Heart right ventricle (tissue), 16 donors: ENCODE measurements around the gene POLR2I. TPM values are rescaled to one million over a fixed set of nuclear protein-coding genes. Genes with fewer than 3 reads are reported as not detected.
A peak's percentile ranks its signal among the peaks of the same experiment; 100 is the strongest.

Experiments used
- ATAC-seq, 8 donors: fragments of 200-7000 bp; cut with Tn5 transposase; one replicate each; pipeline ENCODE4 v1.9.1; 2020; ENCODE audit warnings: mild to moderate bottlenecking in 8 of 8, moderate library complexity in 8 of 8, moderate number of reproducible peaks in 1 of 8
- DNase-seq, 2 donors: peaks; one replicate each; pipeline ENCODE4 v3.0.0-alpha.2; 2020
- H3K27ac ChIP-seq, 10 donors: fragments of 200-600 bp; sonication (generic) in 2 of 10; one replicate each; pipeline versions ENCODE4 v1.5.0 to v1.8.0; 2020 to 2022; ENCODE audit warnings: mild to moderate bottlenecking in 3 of 10
- H3K27me3 ChIP-seq, 7 donors: fragments of 200-600 bp; one replicate each; pipeline ENCODE4 v1.8.0; 2021 to 2022; ENCODE audit warnings: mild to moderate bottlenecking in 2 of 7
- H3K36me3 ChIP-seq, 9 donors: fragments of 200-600 bp; sonication (generic) in 1 of 9; one replicate each; pipeline versions ENCODE4 v1.5.0 to v1.8.0; 2020 to 2022; ENCODE audit warnings: mild to moderate bottlenecking in 2 of 9
- H3K4me1 ChIP-seq, 9 donors: fragments of 200-600 bp; sonication (generic) in 1 of 9; one replicate each; pipeline versions ENCODE4 v1.5.0 to v1.8.0; 2020 to 2022; ENCODE audit warnings: mild to moderate bottlenecking in 4 of 9
- H3K4me3 ChIP-seq, 10 donors: fragments of 200-600 bp; sonication (generic) in 2 of 10; one replicate each; pipeline versions ENCODE4 v1.5.0 to v1.8.0; 2020 to 2022; ENCODE audit warnings: mild to moderate bottlenecking in 7 of 10, moderate library complexity in 2 of 10
- H3K9me3 ChIP-seq, 11 donors: fragments of 200-600 bp in 10 of 11; sonication (generic) in 2 of 11; one replicate each; pipeline versions ENCODE4 v1.5.0 to v1.8.0; 2013 to 2022; ENCODE audit warnings: mild to moderate bottlenecking in 2 of 11, control low read depth in 1 of 11, moderate library complexity in 1 of 11
- CTCF ChIP-seq, 9 donors: fragments of 200-600 bp; sonication (generic) in 2 of 9; IDR thresholded peaks; one replicate each; pipeline versions ENCODE4 v1.5.0 to v1.8.0; 2021 to 2022; ENCODE audit warnings: antibody characterized with exemption in 9 of 9, mild to moderate bottlenecking in 5 of 9, moderate library complexity in 1 of 9
- WGBS, 2 donors: extraction: QIAGEN DNeasy Blood & Tissue Kit; methylation state at CpG; one replicate each; pipeline ENCODE4 v1.1.7; 2013; ENCODE audit warnings: inconsistent platforms in 1 of 2; 5-methylcytosine and 5-hydroxymethylcytosine counted together
- intact Hi-C, 10 donors: fragments of 100-400 bp; cut with DNase I; formaldehyde crosslinking; loops; one replicate each; pipeline versions ENCODE4 v1.11.1 to v1.14.2; 2022
- polyA plus RNA-seq, 2 donors: library from polyadenylated mRNA; stranded (reverse); fragments of 200-250 nt; gene quantifications; one replicate each; pipeline ENCODE4 v1.2.3, GENCODE V29; 2013
- total RNA-seq, 10 donors: library from RNA; stranded (reverse); fragmentation: NEBNext Ultra II Directional in 3 of 10; extraction: Animal tissue kit (Norgen Biotek cat#: 25700) in 3 of 10; gene quantifications; one replicate each; pipeline versions ENCODE4 v1.2.1 to v1.2.4, GENCODE V29; 2021 to 2023
- donor health status: Arrhythmogenic right ventricular cardiomyopathy.
- donor health status: ischemic (EF 13 %, LVEDD 7.1; RV severe dilation, severe dysfunction).
- donor health status: healthy with polysubstance abuse.
- donor health status: DM: no; HTN: yes; CAD: no.
- donor health status: DM: no; HTN: no; CAD: no.
- donor health status: ischemic (EF 25% LVEDD 6.9; RV normal size, moderate dysfunction).
- donor health status: ischemic (EF 25% LVEDD 5.7; RV mildly dilated, moderate dysfunction).
- donor health status: healthy.
- donor health status: DM: yes; HTN: yes; CAD: no.
- donor health status: Ischemic cardiomyopathy.
- donor health status: ischemic (EF 35%, LVEDD 5.7; RV mildly dilated, moderate dysfunction).
- donor health status: nonischemic (EF 11% LVEDD 7.7; RV severe dilation, severe dysfunction).
- donor health status: DM: yes; HTN: yes; CAD: no.
- donor health status: PGD.
- donor health status: ischemic (EF 29% LVEDD 5.4; RV normal size, mild dysfunction).
- donor health status: nonischemic (EF 23%, LVEDD 6.1; RV moderate dilation, normal function).

POLR2I gene
- total and polyA plus RNA-seq, 12 donors, result 83.7 to 153 (median 111) TPM

DNA sequence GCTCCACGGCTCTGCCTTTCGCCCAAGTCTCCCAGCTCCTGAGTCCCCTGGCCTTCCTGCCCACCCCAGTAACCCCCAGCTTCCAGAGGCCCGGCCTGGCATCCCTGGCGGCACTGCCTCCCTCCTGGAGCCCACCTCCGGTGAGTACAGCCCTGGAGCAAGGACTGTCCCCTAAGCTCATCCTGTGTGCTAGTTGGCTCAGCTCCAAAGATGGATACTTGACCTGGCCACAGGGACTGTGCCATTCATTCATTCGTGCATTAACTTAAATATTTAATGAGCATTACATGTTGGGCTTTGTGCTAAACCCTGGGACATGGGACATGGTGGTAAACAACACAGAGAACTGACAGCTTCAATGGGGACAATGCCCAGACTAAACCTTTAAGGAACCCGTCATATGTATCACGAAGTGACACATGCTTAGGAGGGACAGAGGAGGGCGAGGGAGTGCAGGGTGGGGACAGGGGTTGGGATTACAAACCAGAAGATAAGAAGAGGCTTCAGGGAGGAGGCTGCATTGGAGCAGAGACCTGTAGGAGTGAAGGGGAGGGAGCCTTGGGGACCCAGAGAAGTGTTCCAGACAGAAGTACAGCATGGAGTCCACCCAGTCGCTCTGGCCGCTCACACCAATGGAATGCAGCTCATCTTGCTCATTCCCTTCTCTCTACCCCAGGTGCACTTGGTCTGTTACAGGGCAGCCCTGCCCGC, 10.7 kb downstream of the POLR2I start:
- Histone ChIP-seq H3K9me3 (no peaks in the 10 kb centered on the region), H3K27me3 (no peaks in the 10 kb centered on the region), H3K4me3 (no peak overlapping the region), H3K27ac (no peak overlapping the region), H3K4me1 (peaks cover 0 to 31% (median 15%) of the 10 kb centered on the region in 9 donors), H3K36me3 (peaks cover 0 to 36% (median 0%) of the 10 kb centered on the region in 9 donors)
- WGBS, 2 donors, result 84 to 85% methylated on average over 12 of the region's 12 CpGs
- ATAC-seq (no peak), DNase-seq (no peak)
- intact Hi-C loops, result loop anchor here in 1 of 10 donors (5.0 kb wide), 2 partner anchors 37 to 803 kb away; no protein-coding TSS in a partner anchor
- no peak for TF ChIP-seq CTCF (IDR thresholded peaks at IDR 0.05)

DNA sequence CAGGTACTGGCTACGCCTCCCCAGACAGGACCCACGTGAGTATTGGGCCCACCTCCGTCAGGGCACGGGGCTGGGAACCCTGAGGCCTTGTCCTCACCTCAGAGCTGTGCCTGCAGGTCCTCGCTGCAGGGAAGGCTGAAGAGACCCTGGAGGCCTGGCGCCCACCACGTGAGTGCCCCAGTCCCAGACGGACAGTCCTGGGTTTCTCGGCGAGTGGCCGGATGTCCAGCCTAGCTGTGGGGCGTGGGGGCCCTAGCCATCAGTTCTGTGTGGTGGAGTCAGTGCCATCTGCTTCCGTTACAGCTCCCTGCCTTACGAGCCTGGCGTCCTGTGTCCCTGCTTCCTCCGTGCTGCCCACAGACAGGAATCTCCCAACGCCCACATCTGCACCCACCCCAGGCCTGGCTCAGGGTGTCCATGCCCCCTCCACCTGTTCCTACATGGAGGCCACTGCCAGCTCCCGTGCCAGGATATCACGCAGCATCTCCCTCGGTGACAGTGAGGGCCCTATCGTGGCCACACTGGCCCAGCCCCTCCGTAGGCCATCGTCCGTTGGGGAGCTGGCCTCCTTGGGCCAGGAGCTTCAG, 11.5 kb downstream of the POLR2I start:
- intact Hi-C loops, result loop anchor here in 1 of 10 donors (5.0 kb wide), 2 partner anchors 36 to 804 kb away; no protein-coding TSS in a partner anchor
- H3K4me1 ChIP-seq, result peaks cover 0 to 31% (median 17%) of the 10 kb centered on the region in 9 donors
- H3K4me3 ChIP-seq, result no peak overlapping the region
- no peaks in the 10 kb centered on the region for H3K9me3 ChIP-seq
- no peak overlapping the region for H3K27ac ChIP-seq
- DNase-seq (no peak), ATAC-seq (no peak)
- H3K27me3 ChIP-seq, result no peaks in the 10 kb centered on the region
- 90% methylated on average over 24 of the region's 24 CpGs for WGBS, 2 donors
- H3K36me3 ChIP-seq, result peaks cover 0 to 36% (median 0%) of the 10 kb centered on the region in 9 donors
- TF ChIP-seq CTCF (IDR thresholded peaks at IDR 0.05), result no peak

GRCh38 chr19:36101550-36102327, 12.9 kb downstream of the POLR2I start:
- WGBS, 2 donors, result 75 to 79% methylated on average over 27 of the region's 27 CpGs
- Histone ChIP-seq H3K9me3 (no peaks in the 10 kb centered on the region), H3K4me1 (peaks cover 0 to 33% (median 24%) of the 10 kb centered on the region in 9 donors), H3K36me3 (peaks cover 0 to 39% (median 0%) of the 10 kb centered on the region in 9 donors), H3K4me3 (peak overlapping the region in 4 of 10 donors; percentile 21 to 40 (median 36)), H3K27ac (peak overlapping the region in 8 of 10 donors; percentile 73 to 94 (median 79)), H3K27me3 (no peaks in the 10 kb centered on the region)
- no peak for TF ChIP-seq CTCF (IDR thresholded peaks at IDR 0.05)
- intact Hi-C loops, result loop anchor here in 1 of 10 donors (5.0 kb wide), 2 partner anchors 34 to 806 kb away; no protein-coding TSS in a partner anchor
- no peak for DNase-seq
- peak in 1 of 8 donors; percentile 2 for ATAC-seq

GRCh38 chr19:36100476-36100875, 14.2 kb downstream of the POLR2I start:
- intact Hi-C loops, result loop anchor here in 1 of 10 donors (5.0 kb wide), 2 partner anchors 33 to 807 kb away; no protein-coding TSS in a partner anchor
- Histone ChIP-seq H3K36me3 (peaks cover 0 to 46% (median 0%) of the 10 kb centered on the region in 9 donors), H3K27ac (peak overlapping the region; percentile 24 to 94 (median 76)), H3K4me3 (peak overlapping the region in 7 of 10 donors; percentile 21 to 40 (median 33)), H3K27me3 (no peaks in the 10 kb centered on the region), H3K9me3 (no peaks in the 10 kb centered on the region), H3K4me1 (peaks cover 0 to 33% (median 24%) of the 10 kb centered on the region in 9 donors)
- TF ChIP-seq CTCF (IDR thresholded peaks at IDR 0.05), result no peak
- ATAC-seq, result peak; percentile 81 to 94 (median 90)
- DNase-seq, result peak; percentile 73 to 76
- WGBS, 2 donors, result 41 to 45% methylated on average over 5 of the region's 5 CpGs
